Ascending aorta (tissue), 2 donors: ENCODE results near the gene MC5R. TPM values are rescaled to one million over a fixed set of nuclear protein-coding genes. Genes with fewer than 3 reads are reported as not detected.

ENCODE experiments used
- DNase-seq, 2 donors: peaks; one replicate each; pipeline ENCODE4 v3.0.0-alpha.2; 2019; ENCODE audit warnings: low spot score in 2 of 2
- H3K27ac ChIP-seq, 2 donors: fragments of 200-600 bp; sonication (generic); one replicate each; pipeline ENCODE4 v1.5.1; 2016 to 2017; ENCODE audit warnings: mild to moderate bottlenecking in 1 of 2
- H3K27me3 ChIP-seq: fragments of 200-600 bp; sonication (generic); one replicate; pipeline ENCODE4 v1.5.1; 2017
- H3K36me3 ChIP-seq, 2 donors: fragments of 200-600 bp; sonication (generic); one replicate each; pipeline ENCODE4 v1.5.1; 2016
- H3K4me1 ChIP-seq, 2 donors: fragments of 200-600 bp; sonication (generic); one replicate each; pipeline ENCODE4 v1.5.1; 2016 to 2017; ENCODE audit warnings: mild to moderate bottlenecking in 1 of 2
- H3K4me3 ChIP-seq, 2 donors: fragments of 200-600 bp; sonication (generic); one replicate each; pipeline ENCODE4 v1.5.1; 2016 to 2017; ENCODE audit warnings: mild to moderate bottlenecking in 1 of 2
- H3K9me3 ChIP-seq, 2 donors: fragments of 200-600 bp; sonication (generic); one replicate each; pipeline ENCODE4 v1.5.1; 2016
- intact Hi-C: fragments of 100-400 bp; cut with DNase I; formaldehyde crosslinking; loops from one replicate; pipeline ENCODE4 v1.15.1; 2023
- total RNA-seq: library from RNA; depleted of rRNA; stranded (reverse); fragments of >200 nt; gene quantifications from one replicate; pipeline ENCODE4 v1.1.0, GENCODE V29; 2016
- TF ChIP-seq, protein P1 (sequence below), 3 experiments: fragments of 200-600 bp in 2 of 3; fragments of 450-650 bp in 1 of 3; sonication (generic) in 2 of 3; IDR thresholded peaks; one replicate each; pipeline ENCODE4 v1.5.1; 2016 to 2019; ENCODE audit warnings: antibody characterized with exemption in 3 of 3, mild to moderate bottlenecking in 1 of 3, moderate library complexity in 1 of 3

MC5R gene
- total RNA-seq, 1 donor from 2014 or later, result not detected

DNA sequence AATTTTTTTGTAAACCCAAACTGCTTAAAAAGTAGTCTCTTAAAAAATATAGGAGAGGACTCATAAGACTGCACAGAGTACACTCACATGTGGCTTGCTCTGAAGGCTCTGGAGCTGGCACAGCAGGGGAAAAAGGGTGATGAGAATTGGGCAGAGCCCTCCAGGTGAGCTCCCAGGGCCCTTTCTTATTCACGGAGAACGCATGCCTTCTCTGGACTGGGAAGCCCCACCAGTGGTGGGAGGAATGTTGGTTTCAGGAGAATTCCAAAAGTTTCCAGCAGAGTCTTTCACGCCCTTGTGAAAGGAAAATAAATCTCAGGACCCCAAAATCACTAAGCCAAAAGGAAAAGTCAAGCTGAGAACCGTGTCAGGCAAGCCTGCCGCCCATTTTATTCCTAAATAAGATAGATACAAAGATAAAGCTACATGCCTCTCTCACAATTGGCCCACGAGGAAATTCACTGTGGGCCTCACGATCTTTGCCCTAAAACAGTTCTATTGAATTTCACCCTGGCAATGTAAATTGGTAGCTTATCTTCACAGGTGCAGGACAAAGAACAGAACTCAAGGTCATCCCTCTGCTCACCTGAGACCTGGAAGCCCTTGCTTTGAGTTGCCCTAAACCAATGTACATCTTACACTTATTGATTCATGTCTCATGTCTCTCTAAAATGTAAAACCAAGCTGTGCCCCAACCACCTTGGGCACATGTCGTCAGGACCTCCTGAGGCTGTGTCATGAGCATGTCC lies 15.5 kb upstream of the MC5R start:
- H3K4me3 ChIP-seq, result no peak overlapping the region
- TF ChIP-seq, protein P1, sequence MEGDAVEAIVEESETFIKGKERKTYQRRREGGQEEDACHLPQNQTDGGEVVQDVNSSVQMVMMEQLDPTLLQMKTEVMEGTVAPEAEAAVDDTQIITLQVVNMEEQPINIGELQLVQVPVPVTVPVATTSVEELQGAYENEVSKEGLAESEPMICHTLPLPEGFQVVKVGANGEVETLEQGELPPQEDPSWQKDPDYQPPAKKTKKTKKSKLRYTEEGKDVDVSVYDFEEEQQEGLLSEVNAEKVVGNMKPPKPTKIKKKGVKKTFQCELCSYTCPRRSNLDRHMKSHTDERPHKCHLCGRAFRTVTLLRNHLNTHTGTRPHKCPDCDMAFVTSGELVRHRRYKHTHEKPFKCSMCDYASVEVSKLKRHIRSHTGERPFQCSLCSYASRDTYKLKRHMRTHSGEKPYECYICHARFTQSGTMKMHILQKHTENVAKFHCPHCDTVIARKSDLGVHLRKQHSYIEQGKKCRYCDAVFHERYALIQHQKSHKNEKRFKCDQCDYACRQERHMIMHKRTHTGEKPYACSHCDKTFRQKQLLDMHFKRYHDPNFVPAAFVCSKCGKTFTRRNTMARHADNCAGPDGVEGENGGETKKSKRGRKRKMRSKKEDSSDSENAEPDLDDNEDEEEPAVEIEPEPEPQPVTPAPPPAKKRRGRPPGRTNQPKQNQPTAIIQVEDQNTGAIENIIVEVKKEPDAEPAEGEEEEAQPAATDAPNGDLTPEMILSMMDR (IDR thresholded peaks at IDR 0.05), result no peak
- no peak for DNase-seq
- no peak overlapping the region for H3K27ac ChIP-seq
- no peaks in the 10 kb centered on the region for H3K36me3 ChIP-seq
- H3K9me3 ChIP-seq, result no peaks in the 10 kb centered on the region
- H3K4me1 ChIP-seq, result no peaks in the 10 kb centered on the region
- no peaks in the 10 kb centered on the region for H3K27me3 ChIP-seq
- intact Hi-C loops, result no loop called here

DNA sequence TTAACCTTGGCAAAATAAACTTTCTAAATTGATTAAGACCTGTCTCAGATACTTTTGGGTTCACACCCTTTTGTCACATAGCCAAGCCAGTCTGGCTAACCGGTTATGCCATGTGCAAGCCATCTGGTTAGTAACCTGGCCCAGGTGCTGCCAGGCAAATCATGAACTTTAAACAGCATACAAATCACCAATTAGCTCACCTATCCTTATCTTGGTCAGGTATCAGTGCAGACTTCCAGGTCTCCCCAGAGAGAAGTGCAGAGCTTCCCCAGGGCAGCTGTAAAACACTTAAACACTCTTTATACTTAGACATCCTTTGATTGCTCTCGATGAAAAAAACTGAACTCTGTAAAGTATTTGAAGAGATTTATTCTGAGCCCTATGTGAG lies 14.9 kb upstream of the MC5R start:
- Histone ChIP-seq H3K27ac (no peak overlapping the region), H3K36me3 (no peaks in the 10 kb centered on the region), H3K9me3 (no peaks in the 10 kb centered on the region), H3K4me1 (no peaks in the 10 kb centered on the region), H3K27me3 (no peaks in the 10 kb centered on the region), H3K4me3 (no peak overlapping the region)
- intact Hi-C loops, result no loop called here
- TF ChIP-seq, protein P1 (IDR thresholded peaks at IDR 0.05), result no peak
- DNase-seq, result no peak

DNA sequence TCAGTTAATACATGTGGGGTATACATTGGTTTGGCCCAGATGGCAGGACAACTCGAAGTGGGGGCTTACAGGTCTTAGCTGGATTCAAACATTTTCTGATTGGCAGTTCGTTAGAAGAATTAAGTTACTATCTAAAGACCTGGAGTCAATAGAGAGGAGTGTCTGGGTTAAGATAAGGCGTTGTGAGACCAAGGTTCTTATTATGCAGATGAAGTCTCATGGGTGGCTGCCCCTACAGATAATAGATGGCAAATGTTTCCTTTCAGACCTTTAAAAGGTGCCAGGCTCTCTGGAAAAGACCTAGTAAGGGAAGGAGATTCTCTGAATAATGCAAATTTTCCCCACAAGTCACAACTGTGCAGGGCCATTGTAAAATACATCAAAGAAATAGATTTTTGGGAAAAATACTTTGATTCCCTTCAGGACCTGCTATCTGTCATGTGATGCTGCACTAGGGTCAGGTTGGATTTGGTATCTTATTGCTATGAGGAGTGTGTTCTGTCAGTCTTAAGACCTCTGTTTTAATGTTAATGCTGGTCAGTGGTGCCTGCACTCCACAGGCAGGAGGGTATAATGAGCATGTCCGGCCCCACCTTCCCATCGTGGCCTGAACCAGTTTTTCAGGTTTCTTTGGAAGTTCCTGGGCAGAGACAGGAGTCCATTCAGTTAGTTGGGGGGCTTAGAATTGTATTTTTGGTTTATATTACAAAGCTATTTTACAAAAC lies 14.3 kb upstream of the MC5R start:
- TF ChIP-seq, protein P1 (IDR thresholded peaks at IDR 0.05), result no peak
- Histone ChIP-seq H3K4me1 (no peaks in the 10 kb centered on the region), H3K27ac (no peak overlapping the region), H3K4me3 (no peak overlapping the region), H3K36me3 (no peaks in the 10 kb centered on the region), H3K9me3 (no peaks in the 10 kb centered on the region), H3K27me3 (no peaks in the 10 kb centered on the region)
- intact Hi-C loops, result no loop called here
- DNase-seq, result no peak

DNA sequence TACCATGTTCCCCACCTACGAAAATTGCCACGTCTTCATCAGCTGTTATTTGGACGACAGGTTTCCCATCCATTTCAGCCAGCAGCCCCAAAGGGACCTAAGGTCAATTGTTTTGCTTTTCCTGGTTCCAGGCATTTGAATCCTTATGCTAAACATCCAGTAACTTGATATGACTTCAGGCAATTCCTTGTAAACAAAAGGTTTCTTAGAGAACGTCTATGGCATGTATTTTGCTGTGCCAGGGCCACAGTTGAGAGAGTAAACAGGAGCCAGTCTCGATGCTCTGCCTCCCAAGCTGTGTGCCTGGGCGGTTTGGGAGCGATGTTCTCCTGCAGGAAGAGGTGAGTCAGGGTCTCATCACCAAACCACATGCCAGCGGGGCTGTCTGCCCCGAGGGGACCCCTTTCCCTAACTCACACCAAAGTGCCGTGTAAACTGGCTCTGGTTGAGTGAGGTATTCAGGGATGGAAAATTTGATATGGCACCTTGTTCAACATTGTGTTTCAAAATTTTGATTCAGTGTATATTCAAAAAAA lies 12.9 kb upstream of the MC5R start:
- Histone ChIP-seq H3K4me3 (no peak overlapping the region), H3K36me3 (no peaks in the 10 kb centered on the region), H3K27ac (no peak overlapping the region), H3K4me1 (no peaks in the 10 kb centered on the region), H3K9me3 (no peaks in the 10 kb centered on the region), H3K27me3 (no peaks in the 10 kb centered on the region)
- intact Hi-C loops, result no loop called here
- DNase-seq, result no peak
- TF ChIP-seq, protein P1 (IDR thresholded peaks at IDR 0.05), result no peak

DNA sequence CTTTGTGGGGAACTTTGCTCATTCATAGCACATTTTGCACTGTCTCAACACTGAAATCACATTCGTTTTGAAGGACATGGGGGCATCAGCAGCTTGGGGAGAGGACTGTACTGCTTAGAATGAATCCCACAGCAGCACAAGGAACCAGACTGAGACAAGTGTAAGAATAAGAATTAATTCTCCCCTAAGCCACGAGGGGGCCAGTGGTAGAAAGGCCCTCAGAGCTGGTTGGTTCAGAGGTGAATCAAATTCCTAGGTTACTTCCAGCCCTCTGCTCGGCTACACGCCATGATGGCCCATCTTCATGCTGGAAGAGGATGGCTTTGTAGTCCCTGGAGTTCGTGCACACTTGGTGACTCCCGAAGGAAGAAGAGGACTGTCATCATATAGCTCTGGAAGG lies 12.0 kb upstream of the MC5R start:
- intact Hi-C loops, result no loop called here
- Histone ChIP-seq H3K9me3 (no peaks in the 10 kb centered on the region), H3K27me3 (no peaks in the 10 kb centered on the region), H3K4me3 (no peak overlapping the region), H3K36me3 (no peaks in the 10 kb centered on the region), H3K4me1 (no peaks in the 10 kb centered on the region), H3K27ac (no peak overlapping the region)
- no peak for DNase-seq
- TF ChIP-seq, protein P1 (IDR thresholded peaks at IDR 0.05), result no peak
